DND-41 (cell line): Measurements from ENCODE around the gene KIAA1191.

Source experiments
- ATAC-seq: fragments of 200-7000 bp; cut with Tn5 transposase; 3 replicates; pipeline ENCODE4 v1.9.1; 2021; ENCODE audit warnings: low read depth; ENCODE audit not compliant: insufficient read depth
- DNase-seq: peaks from one replicate; pipeline ENCODE4 v3.0.0-alpha.2; 2020
- H2AFZ ChIP-seq: 2 replicates; pipeline ENCODE4 v1.6.0; 2012; ENCODE audit warnings: low read depth, low read length
- H3K27ac ChIP-seq: 2 replicates; pipeline ENCODE4 v1.5.1; 2012; ENCODE audit warnings: low read length, inconsistent platforms
- H3K27me3 ChIP-seq: fragments of 200-600 bp; sonication (generic); 2 replicates; pipeline ENCODE4 v1.6.0; 2012; ENCODE audit warnings: low read length, mild to moderate bottlenecking, inconsistent platforms; ENCODE audit not compliant: insufficient read depth, poor library complexity
- H3K36me3 ChIP-seq: 2 replicates; pipeline ENCODE4 v1.5.1; 2012; ENCODE audit warnings: low read length, inconsistent platforms; ENCODE audit not compliant: insufficient read depth
- H3K4me1 ChIP-seq: 2 replicates; pipeline ENCODE4 v1.5.1; 2012; ENCODE audit warnings: mild to moderate bottlenecking, low read length; ENCODE audit not compliant: insufficient read depth
- H3K4me2 ChIP-seq: 2 replicates; pipeline ENCODE4 v1.6.0; 2012; ENCODE audit warnings: mild to moderate bottlenecking, moderate library complexity, low read length, inconsistent platforms; ENCODE audit not compliant: insufficient read depth
- H3K4me3 ChIP-seq, 2 experiments: fragments of 200-600 bp in 1 of 2; shearing (Covaris generic) in 1 of 2; 2 replicates each; pipeline ENCODE4 v1.5.1; 2012 to 2016; ENCODE audit warnings: inconsistent platforms in 2 of 2, low read length in 2 of 2, mild to moderate bottlenecking in 2 of 2, low read depth in 1 of 2, moderate library complexity in 1 of 2
- H3K79me2 ChIP-seq: 2 replicates; pipeline ENCODE4 v1.6.0; 2012; ENCODE audit warnings: low read length, inconsistent platforms; ENCODE audit not compliant: insufficient read depth
- H3K9ac ChIP-seq: 2 replicates; pipeline ENCODE4 v1.6.0; 2012; ENCODE audit warnings: low read depth, mild to moderate bottlenecking, inconsistent platforms, low read length, moderate library complexity
- H3K9me3 ChIP-seq: 2 replicates; pipeline ENCODE4 v1.5.1; 2012; ENCODE audit warnings: low read length, moderate library complexity, mild to moderate bottlenecking, inconsistent platforms; ENCODE audit not compliant: insufficient read depth, severe bottlenecking
- H4K20me1 ChIP-seq: 2 replicates; pipeline ENCODE4 v1.6.0; 2012; ENCODE audit warnings: low read length; ENCODE audit not compliant: insufficient read depth
- EZH2 ChIP-seq: IDR thresholded peaks from 3 replicates; pipeline ENCODE4 v1.6.1; 2012; ENCODE audit warnings: borderline replicate concordance, low read depth, mild to moderate bottlenecking, moderate library complexity, low read length, inconsistent platforms; ENCODE audit not compliant: severe bottlenecking
- TF ChIP-seq, protein P1 (sequence below): IDR thresholded peaks from 2 replicates; pipeline ENCODE4 v1.5.1; 2012; ENCODE audit warnings: borderline replicate concordance, low read length, moderate library complexity, mild to moderate bottlenecking; ENCODE audit not compliant: poor library complexity, severe bottlenecking; ENCODE audit errors: extremely low read depth

KIAA1191 gene

DNA sequence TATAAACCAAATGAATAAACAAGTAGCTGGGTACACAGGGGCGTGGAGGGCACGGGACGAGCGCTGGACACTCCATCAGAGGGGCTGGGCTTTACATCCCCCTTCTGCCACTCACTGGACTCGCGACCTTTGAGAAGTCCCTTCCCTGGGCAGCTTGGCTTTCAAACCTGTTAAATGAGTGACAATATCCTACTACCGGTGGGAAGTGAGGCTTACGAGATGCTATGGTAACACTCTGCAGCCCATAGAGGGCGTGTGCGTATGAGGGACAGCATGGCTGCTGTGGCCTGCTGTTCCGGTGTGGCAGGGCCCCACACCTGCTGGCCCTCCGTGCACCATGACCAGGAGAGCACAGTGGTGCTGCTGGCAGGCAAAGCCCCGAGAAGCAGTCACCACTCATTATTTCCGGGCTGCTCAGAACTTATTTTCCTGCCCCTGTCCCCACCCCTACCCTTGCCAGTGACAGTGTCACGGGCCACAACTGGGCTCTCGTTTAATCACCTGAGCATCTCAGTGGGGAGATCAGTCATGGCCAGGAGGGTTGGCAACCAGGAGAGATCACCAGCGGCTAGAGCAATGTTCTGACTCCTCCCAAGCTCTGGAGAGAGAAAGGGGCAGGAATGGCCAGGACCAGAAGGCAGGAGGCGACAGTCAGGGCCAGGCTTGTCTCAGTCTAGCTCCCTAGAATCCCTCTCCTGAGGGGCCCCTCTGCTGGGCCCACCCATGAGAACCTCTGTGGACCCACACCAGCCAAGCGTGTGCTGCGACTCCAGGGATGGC, 44.3 kb upstream of the KIAA1191 start:
- Histone ChIP-seq H3K36me3 (peaks cover 42% of the 10 kb centered on the region), H2AFZ (no peak overlapping the region), H3K4me1 (no peaks in the 10 kb centered on the region), H3K79me2 (no peaks in the 10 kb centered on the region), H3K4me3 (no peak overlapping the region), H3K4me2 (no peak overlapping the region), H3K9me3 (no peaks in the 10 kb centered on the region), H3K9ac (no peak overlapping the region), H4K20me1 (peaks cover 3% of the 10 kb centered on the region; the same call in 1 of the 2 replicates), H3K27ac (no peak overlapping the region), H3K27me3 (no peaks in the 10 kb centered on the region)
- TF ChIP-seq, protein P1, sequence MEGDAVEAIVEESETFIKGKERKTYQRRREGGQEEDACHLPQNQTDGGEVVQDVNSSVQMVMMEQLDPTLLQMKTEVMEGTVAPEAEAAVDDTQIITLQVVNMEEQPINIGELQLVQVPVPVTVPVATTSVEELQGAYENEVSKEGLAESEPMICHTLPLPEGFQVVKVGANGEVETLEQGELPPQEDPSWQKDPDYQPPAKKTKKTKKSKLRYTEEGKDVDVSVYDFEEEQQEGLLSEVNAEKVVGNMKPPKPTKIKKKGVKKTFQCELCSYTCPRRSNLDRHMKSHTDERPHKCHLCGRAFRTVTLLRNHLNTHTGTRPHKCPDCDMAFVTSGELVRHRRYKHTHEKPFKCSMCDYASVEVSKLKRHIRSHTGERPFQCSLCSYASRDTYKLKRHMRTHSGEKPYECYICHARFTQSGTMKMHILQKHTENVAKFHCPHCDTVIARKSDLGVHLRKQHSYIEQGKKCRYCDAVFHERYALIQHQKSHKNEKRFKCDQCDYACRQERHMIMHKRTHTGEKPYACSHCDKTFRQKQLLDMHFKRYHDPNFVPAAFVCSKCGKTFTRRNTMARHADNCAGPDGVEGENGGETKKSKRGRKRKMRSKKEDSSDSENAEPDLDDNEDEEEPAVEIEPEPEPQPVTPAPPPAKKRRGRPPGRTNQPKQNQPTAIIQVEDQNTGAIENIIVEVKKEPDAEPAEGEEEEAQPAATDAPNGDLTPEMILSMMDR = peak; percentile 14
- TF ChIP-seq EZH2 = no peak
- DNase-seq (no peak), ATAC-seq (no peak)

DNA sequence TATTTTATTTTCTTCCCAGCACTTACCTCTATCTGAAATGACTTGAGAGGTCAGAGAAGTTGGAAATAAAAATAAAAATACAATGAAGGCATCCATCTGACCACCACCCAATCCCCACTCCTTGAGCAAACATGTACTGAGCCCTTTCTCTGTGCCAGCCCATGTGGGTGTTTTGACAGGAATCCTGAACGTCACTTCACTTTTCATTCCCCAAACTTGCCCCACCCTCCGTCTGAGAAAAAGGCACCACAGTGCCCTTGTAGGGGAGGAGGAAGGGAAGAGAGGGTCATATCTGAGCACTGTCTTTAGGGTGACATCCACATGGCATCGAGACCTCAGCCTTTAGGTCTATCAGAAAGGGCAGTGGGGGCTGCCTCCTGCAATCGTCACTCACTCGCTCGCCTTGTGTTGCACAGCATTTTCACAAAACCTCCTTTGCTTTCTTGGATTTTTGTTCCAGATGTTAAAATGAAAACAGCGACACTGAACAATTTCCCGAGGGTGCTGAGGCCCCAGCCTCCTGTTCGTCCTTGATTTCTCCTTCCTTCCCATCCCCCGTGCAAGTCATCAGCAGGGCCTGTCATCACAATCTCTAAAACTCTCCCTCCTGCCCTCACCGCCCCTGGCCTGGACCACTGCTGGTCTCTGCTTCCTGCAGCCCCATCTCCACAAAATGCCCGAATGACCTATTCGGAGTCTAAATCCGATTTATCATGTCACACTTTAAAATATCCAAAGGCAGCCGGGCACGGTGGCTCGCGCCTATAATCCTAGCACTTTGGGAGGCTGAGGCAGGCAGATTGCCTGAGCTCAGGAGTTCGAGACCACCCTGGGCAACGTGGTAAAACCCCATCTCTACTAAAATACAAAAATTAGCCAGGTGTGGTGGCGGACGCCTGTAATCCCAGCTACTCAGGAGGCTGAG, 40.0 kb upstream of the KIAA1191 start:
- Histone ChIP-seq H3K9me3 (no peaks in the 10 kb centered on the region), H3K4me2 (no peak overlapping the region), H3K9ac (no peak overlapping the region), H3K27me3 (no peaks in the 10 kb centered on the region), H3K4me1 (no peaks in the 10 kb centered on the region), H3K36me3 (peaks cover 25% of the 10 kb centered on the region), H3K4me3 (no peak overlapping the region), H3K79me2 (no peaks in the 10 kb centered on the region), H4K20me1 (no peaks in the 10 kb centered on the region), H2AFZ (no peak overlapping the region), H3K27ac (no peak overlapping the region)
- no peak for TF ChIP-seq EZH2
- TF ChIP-seq, protein P1 = no peak
- DNase-seq = no peak
- ATAC-seq = no peak

DNA sequence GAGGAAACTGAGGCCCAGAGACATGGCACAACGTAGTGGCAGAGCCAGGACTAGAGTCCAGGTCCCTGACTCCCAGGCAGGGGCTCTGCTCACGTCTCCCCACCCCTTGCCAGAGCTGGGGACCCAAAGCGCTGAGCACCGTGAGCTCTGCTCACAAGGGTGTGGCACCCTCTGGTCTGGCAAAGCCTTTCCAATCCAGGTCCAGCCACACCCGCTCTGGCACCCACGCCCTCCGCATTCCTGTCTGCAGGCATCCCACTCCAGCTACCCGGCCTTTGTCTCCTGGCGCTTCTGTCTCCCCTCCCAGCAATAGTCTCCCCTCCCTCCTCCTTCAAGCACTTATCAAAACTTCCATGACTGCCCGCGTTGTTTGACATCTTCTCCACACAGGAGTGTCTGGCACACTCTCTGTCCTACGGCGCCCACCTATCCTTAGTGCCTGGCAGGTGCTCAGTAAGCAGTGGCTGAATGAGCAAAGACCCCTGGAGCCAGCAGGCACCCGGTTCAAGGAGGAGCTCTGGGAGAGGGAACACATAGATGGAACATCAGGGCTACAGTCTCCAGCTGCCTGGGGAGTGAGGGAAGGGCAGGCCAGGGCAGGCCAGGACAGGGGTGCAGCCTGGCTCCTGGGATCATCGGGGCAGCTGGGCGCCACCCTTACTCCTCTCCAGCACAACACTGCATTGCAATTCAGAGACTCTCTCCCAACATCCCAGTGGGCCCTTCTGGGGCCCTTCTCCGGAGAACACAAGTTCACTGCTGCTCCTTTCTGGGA, 39.0 kb upstream of the KIAA1191 start:
- no peak for DNase-seq
- Histone ChIP-seq H3K9me3 (no peaks in the 10 kb centered on the region), H3K27me3 (no peaks in the 10 kb centered on the region), H3K27ac (no peak overlapping the region), H3K4me2 (no peak overlapping the region), H3K9ac (no peak overlapping the region), H3K36me3 (peaks cover 23% of the 10 kb centered on the region), H3K4me1 (no peaks in the 10 kb centered on the region), H3K79me2 (no peaks in the 10 kb centered on the region), H3K4me3 (no peak overlapping the region), H4K20me1 (no peaks in the 10 kb centered on the region), H2AFZ (no peak overlapping the region)
- ATAC-seq = no peak
- TF ChIP-seq EZH2 = no peak
